Measurements from ENCODE around the gene S100PBP.

GRCh38 chr1:32877211-32878110 lies 60.0 kb downstream of the S100PBP start:
- TF ChIP-seq CTCF (IDR thresholded peaks at IDR 0.05) (no peak), POLR2A (IDR thresholded peaks at IDR 0.05) (no peak)

Data from testis (tissue), 2 donors.